ENCODE measurements around the gene TNS1.

The TNS1 gene

GRCh38 chr2:217802876-217803652 lies 199.7 kb downstream of the TNS1 start:
- DNase-seq: no peak

DNA sequence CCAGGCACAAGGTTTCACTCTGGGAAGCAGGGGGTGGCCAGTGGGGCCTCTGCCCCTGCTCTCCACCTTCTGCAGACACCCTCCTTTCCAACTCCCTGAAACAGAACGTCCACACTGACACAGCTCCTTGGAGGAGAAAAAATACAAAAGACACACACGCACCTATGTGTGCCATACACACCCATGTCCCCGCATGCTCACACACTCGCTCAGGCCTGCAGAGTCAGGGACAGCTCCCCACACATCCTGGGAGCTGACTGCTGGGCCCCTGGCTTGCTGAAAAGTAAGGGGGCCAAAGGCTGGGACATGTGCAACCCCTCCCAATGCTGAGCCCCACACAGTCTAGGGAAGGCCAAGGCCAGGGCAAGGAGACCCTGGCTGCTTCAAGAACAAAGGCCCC lies 200.5 kb downstream of the TNS1 start:
- DNase-seq: no peak

DNA sequence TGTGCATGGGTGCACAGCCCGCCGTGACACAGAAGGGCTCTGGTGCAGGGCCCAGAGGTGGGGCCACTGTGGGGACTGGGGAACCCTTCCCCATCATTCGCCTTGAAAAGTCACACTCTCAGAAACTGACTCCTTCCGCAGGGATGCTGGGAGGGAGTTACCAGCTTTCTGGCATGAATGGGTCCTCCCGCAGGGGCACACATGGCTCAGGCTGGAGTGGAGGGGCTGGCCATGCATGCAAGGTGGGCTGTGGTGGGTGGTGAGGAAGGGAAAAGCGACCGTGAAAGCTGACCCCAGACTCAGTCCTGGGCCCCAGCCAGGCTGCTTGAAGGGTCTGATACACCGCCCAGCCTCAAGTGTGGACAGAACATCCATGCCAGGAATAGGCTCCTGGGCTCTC lies 201.1 kb downstream of the TNS1 start:
- no peak for DNase-seq

- DNase-seq: no peak
Observed at GRCh38 chr2:217801115-217801531, 201.7 kb downstream of the TNS1 start.

- no peak for DNase-seq
Observed at GRCh38 chr2:217800433-217801114, 202.2 kb downstream of the TNS1 start.

- DNase-seq: no peak
Observed at GRCh38 chr2:217799563-217800432, 203.0 kb downstream of the TNS1 start.

- DNase-seq: no peak
Observed at GRCh38 chr2:217798743-217799562, 203.8 kb downstream of the TNS1 start.

DNA sequence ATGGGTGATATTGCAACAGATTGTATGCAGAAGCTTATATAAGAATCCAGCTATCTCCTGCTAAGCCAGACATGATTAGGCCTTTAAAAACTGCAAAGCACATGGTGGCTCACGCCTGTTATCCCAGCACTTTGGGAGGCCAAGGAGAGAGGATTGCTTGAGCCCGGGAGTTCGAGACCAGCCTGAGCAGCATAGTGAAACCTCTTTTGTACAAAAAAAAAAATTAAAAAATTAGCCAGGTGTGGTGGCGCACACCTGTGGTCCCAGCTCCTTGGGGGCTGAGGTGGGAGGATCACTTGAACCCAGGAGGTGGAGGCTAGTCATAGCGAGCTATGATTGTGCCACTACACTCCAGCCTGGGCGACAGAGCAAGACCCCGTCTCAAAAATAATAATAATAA lies 204.6 kb downstream of the TNS1 start:
- DNase-seq: no peak

- no peak for DNase-seq
Observed at GRCh38 chr2:217797661-217798069, 205.1 kb downstream of the TNS1 start.

DNA sequence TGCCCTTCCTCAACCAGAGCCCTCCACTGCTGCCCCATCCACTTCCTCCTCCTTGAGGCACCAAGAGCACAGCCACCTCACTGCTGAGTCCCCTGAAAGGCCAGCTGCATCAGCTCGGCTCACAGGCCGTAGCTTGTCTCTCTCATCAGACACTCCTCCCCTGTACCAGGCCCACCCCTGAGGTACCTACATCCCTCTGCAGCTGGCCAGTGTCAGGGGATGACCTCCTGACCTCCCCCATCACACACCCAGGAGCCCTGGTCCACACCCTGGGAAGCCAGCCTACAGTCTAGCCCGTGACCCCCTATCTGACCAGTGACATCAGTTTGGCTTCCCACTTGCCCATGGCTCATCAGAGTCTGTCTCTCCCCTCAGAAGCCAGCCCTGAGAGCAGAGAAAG lies 205.6 kb downstream of the TNS1 start:
- DNase-seq: no peak

DNA sequence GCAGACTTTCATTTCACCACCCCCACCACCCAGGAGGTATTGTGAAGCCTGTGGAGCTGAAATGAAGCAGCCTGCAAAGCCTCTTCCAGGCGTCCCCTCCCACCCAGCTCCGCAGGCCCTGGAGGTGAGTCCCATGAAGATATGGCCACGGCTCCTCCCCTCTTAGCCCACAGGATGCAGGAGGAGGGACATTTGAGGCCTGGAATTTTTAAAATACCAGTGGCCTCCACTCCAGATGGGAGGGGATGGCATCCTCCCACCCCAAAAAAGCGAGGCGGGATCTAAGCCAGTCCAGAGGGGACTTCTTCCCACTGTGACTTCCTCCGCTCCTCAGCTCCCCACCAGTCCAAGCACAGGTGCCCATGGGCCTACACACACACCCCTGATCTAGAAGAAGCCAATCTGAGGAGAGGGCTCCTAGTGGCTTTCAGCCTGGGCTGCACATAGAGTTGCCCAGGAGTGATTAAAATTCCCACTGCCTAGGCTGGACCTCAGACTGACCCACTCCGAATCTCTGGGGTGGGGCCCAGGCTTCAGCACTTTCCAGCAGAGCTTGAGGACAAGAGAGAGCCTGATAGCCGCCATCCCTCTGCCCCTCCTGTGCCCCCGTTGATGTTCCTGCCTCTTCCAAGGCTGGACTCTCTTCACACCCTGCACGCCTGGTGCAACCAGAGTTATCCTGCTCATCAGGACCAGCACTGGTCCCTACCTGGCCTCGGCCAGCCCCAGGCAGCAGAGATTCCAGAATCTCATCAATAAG lies 206.9 kb downstream of the TNS1 start:
- DNase-seq: no peak

DNA sequence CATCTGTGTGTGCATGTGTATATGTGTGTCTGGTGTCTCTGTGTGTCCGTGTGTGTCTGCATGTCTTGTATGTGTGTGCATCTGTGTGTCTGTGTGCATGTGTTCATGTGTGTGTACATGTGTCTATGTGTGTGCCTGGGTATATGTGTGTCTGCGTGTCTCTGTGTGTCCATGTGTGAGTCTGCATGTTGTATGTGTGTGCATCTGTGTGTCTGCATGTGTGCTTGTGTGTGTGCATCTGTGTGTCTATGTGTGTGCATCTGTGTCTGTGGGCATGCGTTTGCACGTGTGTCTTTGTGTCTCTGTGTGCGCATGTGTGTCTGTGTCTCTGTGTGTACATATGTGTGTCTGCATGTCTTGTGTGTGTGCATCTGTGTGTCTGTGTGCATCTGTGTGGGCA lies 207.7 kb downstream of the TNS1 start:
- no peak for DNase-seq

DNA sequence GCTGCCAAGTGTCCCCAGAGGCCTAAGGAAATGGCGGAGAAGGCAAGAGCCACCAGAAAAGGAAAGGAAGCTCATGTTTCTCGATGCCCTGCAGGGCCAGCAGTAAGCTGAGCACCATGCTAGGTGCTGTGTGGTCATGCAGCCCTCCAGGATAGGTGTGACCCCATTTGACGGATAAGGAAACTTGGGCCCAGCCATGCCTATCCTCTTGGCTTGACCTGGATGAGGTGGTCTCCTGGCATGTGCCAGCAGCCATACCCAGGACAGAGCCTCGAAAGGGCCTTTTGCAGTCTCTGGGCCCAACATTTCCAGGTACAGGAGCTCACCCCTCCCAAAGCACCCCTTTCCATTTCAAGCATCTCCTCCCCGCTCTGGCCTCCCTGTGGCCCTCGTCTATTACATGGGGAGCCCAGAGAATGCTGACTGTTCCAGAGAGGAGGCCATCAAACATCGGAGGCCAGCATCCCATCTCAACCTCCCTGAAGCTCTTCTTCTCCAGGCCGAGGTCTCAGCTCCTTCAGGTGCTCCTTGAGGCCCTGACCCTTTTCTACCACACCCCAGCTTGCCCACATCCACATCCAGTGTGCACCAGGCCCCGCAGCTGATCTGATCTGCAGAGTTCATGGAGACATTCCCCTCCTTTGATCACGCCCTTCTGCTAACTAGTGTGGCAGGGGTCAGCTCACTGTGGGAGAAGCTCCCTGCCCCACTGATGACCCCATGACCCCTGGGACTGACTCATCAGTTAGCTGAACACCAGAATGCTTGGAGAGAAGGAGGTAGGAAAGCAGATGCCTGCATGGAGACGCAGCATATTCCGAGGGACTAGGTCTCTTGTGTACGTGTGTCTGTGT lies 208.4 kb downstream of the TNS1 start:
- no peak for DNase-seq

DNA sequence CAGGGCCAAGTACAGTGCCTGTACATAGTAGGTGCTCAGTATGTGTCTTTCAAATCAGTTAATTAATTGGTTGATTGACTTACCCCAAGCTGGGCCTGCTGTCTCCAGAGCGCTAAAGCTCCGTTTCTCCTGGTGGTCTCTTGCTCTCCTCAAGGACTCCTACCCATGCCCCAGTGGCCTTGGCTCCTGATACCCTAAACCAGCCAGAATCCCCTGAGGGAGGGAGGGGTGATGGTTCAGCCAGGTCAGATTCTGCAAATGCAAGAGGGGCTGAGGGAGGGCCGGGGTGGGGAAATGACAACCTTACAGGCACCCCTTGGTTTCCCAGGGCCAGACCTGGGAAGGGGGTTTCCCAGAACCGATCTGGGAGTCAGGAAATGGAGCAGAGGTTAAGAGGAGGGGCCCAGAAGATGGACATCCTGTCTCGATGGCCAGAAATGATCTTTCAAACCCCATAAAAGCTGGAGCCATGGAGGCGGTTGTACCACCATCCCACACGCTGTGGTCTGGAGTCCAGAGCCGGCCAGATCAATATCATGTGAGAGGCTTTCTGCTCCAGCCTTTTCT lies 209.1 kb downstream of the TNS1 start:
- DNase-seq: no peak

- DNase-seq: no peak
Observed at GRCh38 chr2:217792626-217793527, 209.9 kb downstream of the TNS1 start.

GRCh38 chr2:217791551-217791950 lies 211.2 kb downstream of the TNS1 start:
- no peak for DNase-seq

DNA sequence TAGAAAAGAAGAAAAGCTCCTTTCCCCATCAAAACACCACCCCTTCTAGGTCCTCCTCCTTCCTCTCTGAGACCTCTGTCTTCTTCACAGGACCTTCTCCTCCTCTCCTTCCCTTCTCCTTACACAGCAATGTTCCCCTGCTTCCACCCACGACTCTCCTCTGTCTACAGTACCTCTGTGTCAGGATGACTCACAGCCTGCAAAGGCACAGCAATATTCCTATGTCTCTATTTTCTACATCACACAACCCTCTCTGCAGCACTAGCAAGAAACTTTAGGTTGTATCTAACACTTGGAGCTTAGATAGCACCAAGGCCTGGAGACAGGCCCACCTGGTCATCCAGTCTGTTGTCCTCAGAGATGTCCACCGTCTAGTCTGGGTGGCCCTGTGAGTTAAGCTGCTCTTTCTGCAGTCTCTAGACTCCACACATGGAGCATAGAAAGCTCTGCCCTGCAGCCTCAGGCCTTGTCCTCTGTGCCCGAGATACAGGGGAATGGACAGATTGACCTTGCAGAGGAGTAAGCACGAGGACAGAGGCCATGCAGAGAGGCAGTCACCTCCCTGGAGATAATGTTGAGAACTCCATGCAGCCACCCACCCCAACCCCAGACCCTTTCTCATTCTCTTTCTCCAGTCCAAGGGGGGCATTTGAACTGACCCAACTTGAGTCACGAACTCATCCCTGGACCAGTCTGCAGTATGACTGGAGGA lies 212.0 kb downstream of the TNS1 start:
- DNase-seq: no peak

DNA sequence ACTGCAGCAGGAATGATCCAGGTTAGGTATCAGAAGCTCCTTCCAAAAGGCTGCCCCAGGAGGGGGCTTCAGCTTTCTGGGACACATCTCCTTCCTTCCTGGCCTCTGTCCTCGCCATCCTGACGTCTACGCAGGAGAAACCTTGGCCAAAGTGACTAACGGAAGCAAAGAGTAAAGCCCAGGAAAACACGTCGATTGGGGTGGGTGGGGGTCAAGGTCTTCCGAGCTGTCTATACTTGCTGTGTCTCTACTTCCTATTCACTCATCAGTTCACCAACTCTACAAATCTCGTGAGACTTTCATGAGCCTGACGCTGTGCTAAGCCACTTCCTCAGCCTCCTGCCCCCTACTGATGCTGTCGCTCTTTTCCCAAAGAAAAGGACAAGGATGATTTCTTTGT lies 212.6 kb downstream of the TNS1 start:
- DNase-seq: no peak

GRCh38 chr2:217789736-217790181 lies 213.0 kb downstream of the TNS1 start:
- no peak for DNase-seq

Data from NCI-H2227 treated with DMSO at 0.1 percent for 48 hours (cell line).